H1 (cell line): ENCODE results near the gene ADRB2. TPM values are rescaled to one million over a fixed set of nuclear protein-coding genes. Genes with fewer than 3 reads are reported as not detected.

Experiments
- CTCF ChIA-PET: fragments of 300-600 bp; sonication (Branson Sonifier 250); formaldehyde crosslinking; loops from one replicate; lab custom pipeline; 2021; ENCODE audit not compliant: partially characterized antibody; lab: Charles Lee
- POLR2A ChIA-PET: fragments of 300-600 bp; sonication (Branson Sonifier 250); formaldehyde crosslinking; loops from one replicate; lab custom pipeline; 2021; ENCODE audit warnings: inconsistent platforms; ENCODE audit not compliant: partially characterized antibody; lab: Charles Lee
- DNase-seq, 2 experiments: peaks; one replicate each; pipeline versions ENCODE4 v3.0.0 to v3.0.0-alpha.2; 2010 to 2022; ENCODE audit warnings: low spot score in 2 of 2, low read depth in 1 of 2, mixed read lengths in 1 of 2
- FAIRE-seq: peaks from 2 replicates; lab custom pipeline; 2011; peaks lifted over from hg19 to GRCh38; lab: Jason Lieb, UNC
- H2AFZ ChIP-seq: 2 replicates; pipeline ENCODE4 v1.8.1; 2012; ENCODE audit warnings: low read length, inconsistent platforms
- H2AK5ac ChIP-seq: 2 replicates; pipeline ENCODE4 v1.6.1; 2013; ENCODE audit warnings: low read depth, low read length
- H2BK120ac ChIP-seq: replicated peaks from 2 replicates; pipeline ENCODE3; 2013; ENCODE audit warnings: low read depth, low read length, inconsistent platforms
- H2BK12ac ChIP-seq: 2 replicates; pipeline ENCODE4 v1.6.1; 2013; ENCODE audit warnings: low read depth, low read length
- H2BK15ac ChIP-seq: 2 replicates; pipeline ENCODE4 v1.6.1; 2013; ENCODE audit warnings: low read length
- H2BK20ac ChIP-seq: 2 replicates; pipeline ENCODE4 v1.6.1; 2013; ENCODE audit warnings: low read length
- H2BK5ac ChIP-seq: 2 replicates; pipeline ENCODE4 v1.6.1; 2013; ENCODE audit warnings: low read depth, low read length
- H3K14ac ChIP-seq: 2 replicates; pipeline ENCODE4 v1.6.1; 2013; ENCODE audit warnings: inconsistent platforms; ENCODE audit not compliant: insufficient read length
- H3K18ac ChIP-seq: 2 replicates; pipeline ENCODE4 v1.6.1; 2013; ENCODE audit warnings: low read length; ENCODE audit errors: extremely low read depth
- H3K23ac ChIP-seq: 2 replicates; pipeline ENCODE4 v1.6.1; 2013; ENCODE audit warnings: inconsistent platforms; ENCODE audit not compliant: insufficient read length
- H3K23me2 ChIP-seq: 2 replicates; pipeline ENCODE4 v1.6.1; 2013; ENCODE audit warnings: low read depth, low read length
- H3K27ac ChIP-seq: 2 replicates; pipeline ENCODE4 v1.6.1; 2011; ENCODE audit warnings: low read depth, low read length, inconsistent platforms
- H3K27me3 ChIP-seq, 4 experiments: replicated peaks in 1 of 4; 1 replicate in 1 of 4; 2 replicates in 3 of 4; pipeline versions ENCODE4 v1.6.1 to v1.8.1; 2011 to 2013; ENCODE audit warnings: low read length in 3 of 4, mild to moderate bottlenecking in 3 of 4, inconsistent platforms in 2 of 4, mixed read lengths in 2 of 4, moderate library complexity in 1 of 4; ENCODE audit not compliant: control insufficient read depth in 3 of 4, insufficient read depth in 3 of 4; ENCODE audit errors: extremely low read depth in 1 of 4
- H3K36me3 ChIP-seq, 4 experiments: 2 replicates each; pipeline versions ENCODE4 v1.6.1 to v1.8.1; 2011 to 2013; ENCODE audit warnings: mild to moderate bottlenecking in 4 of 4, low read length in 3 of 4, moderate library complexity in 2 of 4, control low read depth in 1 of 4, inconsistent platforms in 1 of 4; ENCODE audit not compliant: insufficient read depth in 4 of 4, control insufficient read depth in 2 of 4
- H3K4ac ChIP-seq: replicated peaks from 2 replicates; pipeline ENCODE3; 2013; ENCODE audit warnings: low read length, low read depth, mixed read lengths, inconsistent platforms; ENCODE audit not compliant: insufficient read length
- H3K4me1 ChIP-seq, 4 experiments: replicated peaks in 1 of 4; 1 replicate in 1 of 4; 2 replicates in 3 of 4; pipeline versions ENCODE4 v1.6.1 to v1.8.1; 2011 to 2013; ENCODE audit warnings: low read length in 3 of 4, inconsistent platforms in 2 of 4, mixed read lengths in 1 of 4; ENCODE audit not compliant: insufficient read depth in 4 of 4, control insufficient read depth in 3 of 4
- H3K4me2 ChIP-seq, 2 experiments: 2 replicates each; pipeline versions ENCODE4 v1.6.1 to v1.8.1; 2011 to 2013; ENCODE audit warnings: low read depth in 2 of 2, low read length in 2 of 2, control low read depth in 1 of 2, inconsistent platforms in 1 of 2, mild to moderate bottlenecking in 1 of 2; ENCODE audit not compliant: insufficient read depth in 1 of 2
- H3K4me3 ChIP-seq, 4 experiments: fragments of 200-600, 300-600 bp in 1 of 4; sonication (generic), shearing (Covaris generic), sonication (Bioruptor Twin) in 1 of 4; 2 replicates each; pipeline versions ENCODE4 v1.5.1 to v1.8.1; 2011 to 2016; ENCODE audit warnings: low read length in 4 of 4, low read depth in 3 of 4, control low read depth in 2 of 4, inconsistent platforms in 2 of 4, mild to moderate bottlenecking in 2 of 4, mixed read lengths in 1 of 4, moderate library complexity in 1 of 4; ENCODE audit not compliant: insufficient read depth in 2 of 4; ENCODE audit errors: extremely low read depth in 1 of 4
- H3K56ac ChIP-seq: replicated peaks from 2 replicates; pipeline ENCODE3; 2013; ENCODE audit warnings: low read depth, mild to moderate bottlenecking, mixed read lengths, low read length, inconsistent platforms; ENCODE audit not compliant: insufficient read length
- H3K79me1 ChIP-seq: 2 replicates; pipeline ENCODE4 v1.6.1; 2013; ENCODE audit warnings: low read depth, low read length, control low read depth
- H3K79me2 ChIP-seq, 2 experiments: 2 replicates each; pipeline versions ENCODE4 v1.6.1 to v1.8.1; 2012 to 2013; ENCODE audit warnings: low read length in 2 of 2, mild to moderate bottlenecking in 2 of 2, inconsistent platforms in 1 of 2; ENCODE audit not compliant: insufficient read depth in 2 of 2, control insufficient read depth in 1 of 2
- H3K9ac ChIP-seq, 4 experiments: replicated peaks in 1 of 4; 1 replicate in 1 of 4; 2 replicates in 3 of 4; pipeline versions ENCODE4 v1.6.1 to v1.8.1; 2011 to 2013; ENCODE audit warnings: low read depth in 3 of 4, low read length in 3 of 4, control low read depth in 2 of 4, mild to moderate bottlenecking in 2 of 4, moderate library complexity in 2 of 4, inconsistent platforms in 1 of 4; ENCODE audit errors: extremely low read depth in 1 of 4
- H3K9me3 ChIP-seq, 2 experiments: 2 replicates each; pipeline versions ENCODE4 v1.6.1 to v1.8.1; 2012 to 2013; ENCODE audit warnings: mild to moderate bottlenecking in 2 of 2, moderate library complexity in 2 of 2, control low read depth in 1 of 2, inconsistent platforms in 1 of 2, low read depth in 1 of 2, low read length in 1 of 2, mixed read lengths in 1 of 2; ENCODE audit not compliant: insufficient read depth in 2 of 2
- H4K20me1 ChIP-seq, 2 experiments: replicated peaks in 1 of 2; 2 replicates each; pipeline versions ENCODE3 to v1.8.1; 2011 to 2013; ENCODE audit warnings: inconsistent platforms in 2 of 2, low read length in 2 of 2, mild to moderate bottlenecking in 1 of 2; ENCODE audit not compliant: insufficient read depth in 2 of 2, control insufficient read depth in 1 of 2
- H4K5ac ChIP-seq: 2 replicates; pipeline ENCODE4 v1.6.1; 2013; ENCODE audit warnings: low read length, low read depth, mixed read lengths, inconsistent platforms; ENCODE audit not compliant: insufficient read length
- H4K8ac ChIP-seq: 2 replicates; pipeline ENCODE4 v1.8.0; 2013; ENCODE audit warnings: mild to moderate bottlenecking, moderate library complexity, low read length, inconsistent platforms; ENCODE audit not compliant: insufficient read depth; ENCODE audit errors: extremely low read depth
- H4K91ac ChIP-seq: replicated peaks from 2 replicates; pipeline ENCODE3; 2013; ENCODE audit warnings: low read length, mixed read lengths, inconsistent platforms; ENCODE audit not compliant: insufficient read length
- BCL11A ChIP-seq, 2 experiments: IDR thresholded peaks; one replicate each; pipeline ENCODE4 v1.6.1; 2011; ENCODE audit warnings: low read depth in 2 of 2, low read length in 2 of 2, mild to moderate bottlenecking in 2 of 2
- CBX5 ChIP-seq: fragments of 300-800, 300-1000 bp; sonication (generic); IDR thresholded peaks from 2 replicates; pipeline ENCODE4 v1.7.1; 2016; ENCODE audit warnings: antibody characterized with exemption, low read length, low read depth
- CBX8 ChIP-seq: fragments of 300-800, 300-1000 bp; sonication (generic); IDR thresholded peaks from 2 replicates; pipeline ENCODE4 v1.7.1; 2016; ENCODE audit warnings: low read depth, low read length, borderline replicate concordance
- CTBP2 ChIP-seq: IDR thresholded peaks from 2 replicates; pipeline ENCODE4 v1.7.0; 2011; ENCODE audit warnings: borderline replicate concordance, mild to moderate bottlenecking, moderate library complexity, mixed read lengths, low read length; ENCODE audit not compliant: insufficient read depth, insufficient read length
- EP300 ChIP-seq, 2 experiments: IDR thresholded peaks; 1 replicate in 1 of 2; 2 replicates in 1 of 2; pipeline ENCODE4 v1.6.1; 2011 to 2012; ENCODE audit warnings: low read depth in 2 of 2, low read length in 2 of 2, mild to moderate bottlenecking in 2 of 2, borderline replicate concordance in 1 of 2, inconsistent platforms in 1 of 2, moderate library complexity in 1 of 2
- GABPA ChIP-seq: IDR thresholded peaks from 2 replicates; pipeline ENCODE4 v1.6.1; 2011; ENCODE audit warnings: mild to moderate bottlenecking, low read length, moderate library complexity, borderline replicate concordance; ENCODE audit not compliant: insufficient read depth
- KDM1A ChIP-seq: fragments of 200-600, 300-600 bp; sonication (generic); IDR thresholded peaks from 2 replicates; pipeline ENCODE4 v1.7.1; 2016; ENCODE audit warnings: mild to moderate bottlenecking, low read length, borderline replicate concordance
- RNF2 ChIP-seq: fragments of 200-900, 300-1000 bp; sonication (generic); IDR thresholded peaks from 2 replicates; pipeline ENCODE4 v1.7.1; 2016; ENCODE audit warnings: borderline replicate concordance, low read depth, mild to moderate bottlenecking, antibody characterized with exemption, low read length; ENCODE audit not compliant: poor library complexity, severe bottlenecking; ENCODE audit errors: missing control alignments
- SIN3A ChIP-seq, 2 experiments: IDR thresholded peaks in 1 of 2; conservative IDR thresholded peaks in 1 of 2; 2 replicates each; pipeline ENCODE4 v1.6.1; 2011 to 2012; ENCODE audit warnings: low read length in 2 of 2, improper control_type of control experiment in 1 of 2, low read depth in 1 of 2, mild to moderate bottlenecking in 1 of 2
- SIRT6 ChIP-seq: IDR thresholded peaks from one replicate; pipeline ENCODE4 v1.7.1; 2012; ENCODE audit warnings: low read length, inconsistent platforms
- SRF ChIP-seq: IDR thresholded peaks from 2 replicates; pipeline ENCODE4 v1.6.1; 2011; ENCODE audit warnings: mild to moderate bottlenecking, low read depth, low read length, moderate library complexity
- TAF7 ChIP-seq: optimal IDR thresholded peaks from 2 replicates; pipeline ENCODE3; 2011; ENCODE audit warnings: low read depth, mild to moderate bottlenecking, inconsistent platforms, low read length, moderate library complexity, borderline replicate concordance
- TBP ChIP-seq: IDR thresholded peaks from 2 replicates; pipeline ENCODE4 v1.6.1; 2011; ENCODE audit warnings: low read depth, low read length, improper control_type of control experiment
- WGBS, 2 experiments: shearing (Covaris generic) in 1 of 2; methylation state at CpG; one replicate each; pipeline versions ENCODE4 v1.1.6 to v1.1.7; 2013 to 2015; ENCODE audit warnings: low lambda C conversion rate in 2 of 2, mixed read lengths in 2 of 2, inconsistent platforms in 1 of 2, low coverage in 1 of 2, missing lambda C conversion rate in 1 of 2; ENCODE audit not compliant: insufficient replicate concordance in 2 of 2, insufficient coverage in 1 of 2, insufficient read length in 1 of 2; ENCODE audit errors: extremely low coverage in 1 of 2, missing lambda C conversion rate in 1 of 2; 5-methylcytosine and 5-hydroxymethylcytosine counted together
- polyA plus RNA-seq, 7 experiments: library from polyadenylated mRNA; depleted of rRNA in 3 of 7; stranded (reverse) in 5 of 7; unstranded in 2 of 7; fragments of >200 nt in 5 of 7; fragments of 200-250 nt in 2 of 7; gene quantifications; 1 replicate in 5 of 7; 2 replicates in 1 of 7; 4 replicates in 1 of 7; pipeline versions ENCODE4 v1.2.1 to v1.2.3, GENCODE V29; 2011 to 2013; ENCODE audit warnings: missing spikeins in 2 of 7, mixed read lengths in 2 of 7
- total RNA-seq: library from RNA; stranded (reverse); fragmentation: NEBNext Ultra II Directional; extraction: Animal tissue kit (Norgen Biotek cat#: 25700); gene quantifications from 2 replicates; pipeline ENCODE4 v1.2.1, GENCODE V29; 2021

ADRB2 gene
- total and polyA plus RNA-seq, 2 of the 8 experiments (the other 6 are each of a cell fraction or from before 2014, with no cell fraction given): 0.65 to 0.77 TPM

GRCh38 chr5:148848393-148849031, 22.1 kb downstream of the ADRB2 start:
- no peak overlapping the region for H3K14ac ChIP-seq
- H2BK12ac ChIP-seq: no peak overlapping the region
- H2BK15ac ChIP-seq: no peak overlapping the region
- ChIA-PET CTCF (no interaction called here), POLR2A (no interaction called here)
- no peak overlapping the region for H3K4ac ChIP-seq
- no peak overlapping the region for H3K18ac ChIP-seq
- 89% methylated on average over 3 of the region's 3 CpGs; no CpG with 5 or more reads in 1 of the 2 experiments for WGBS, 2 experiments
- no peaks in the 10 kb centered on the region for H4K20me1 ChIP-seq
- H3K79me2 ChIP-seq: no peaks in the 10 kb centered on the region
- no peaks in the 10 kb centered on the region for H3K27me3 ChIP-seq
- H4K5ac ChIP-seq: no peak overlapping the region
- H3K4me2 ChIP-seq: no peak overlapping the region
- no peak overlapping the region for H4K91ac ChIP-seq
- no peaks in the 10 kb centered on the region for H3K36me3 ChIP-seq
- no peak overlapping the region for H2AFZ ChIP-seq
- H3K4me3 ChIP-seq: no peak overlapping the region
- H2AK5ac ChIP-seq: no peak overlapping the region
- H3K9ac ChIP-seq: no peak overlapping the region
- H3K23me2 ChIP-seq: no peaks in the 10 kb centered on the region
- H2BK20ac ChIP-seq: no peak overlapping the region
- H3K9me3 ChIP-seq: no peaks in the 10 kb centered on the region
- no peak overlapping the region for H3K27ac ChIP-seq
- no peak overlapping the region for H2BK120ac ChIP-seq
- H3K23ac ChIP-seq: no peak overlapping the region
- H3K79me1 ChIP-seq: no peaks in the 10 kb centered on the region
- no peak overlapping the region for H2BK5ac ChIP-seq
- DNase-seq (no peak), FAIRE-seq (no peak)
- H4K8ac ChIP-seq: no peak overlapping the region
- H3K56ac ChIP-seq: no peak overlapping the region
- H3K4me1 ChIP-seq: no peaks in the 10 kb centered on the region
- TF ChIP-seq CBX5 (no peak), SIN3A (conservative IDR thresholded peaks at IDR 0.05 in 1 of 2, IDR thresholded peaks at IDR 0.05 in 1 of 2; ENCODE audit: low read depth in 1 of 2, low read length in 2 of 2) (no peak), GABPA (no peak), CBX8 (no peak), EP300 (IDR thresholded peaks at IDR 0.05; ENCODE audit: borderline replicate concordance in 1 of 2, low read depth in 2 of 2, low read length in 2 of 2) (no peak), SRF (no peak), CTBP2 (no peak), TBP (no peak), BCL11A (IDR thresholded peaks at IDR 0.05; ENCODE audit: low read depth in 2 of 2, low read length in 2 of 2) (no peak), RNF2 (no peak), TAF7 (no peak), SIRT6 (no peak), KDM1A (no peak)
